ENCODE data around the gene GEMIN7. TPM values are rescaled to one million over a fixed set of nuclear protein-coding genes. Genes with fewer than 3 reads are reported as not detected.

Gene GEMIN7
- total RNA-seq, 1 donor from 2014 or later, result 38.7 TPM

GRCh38 chr19:45125360-45125759, 46.3 kb downstream of the GEMIN7 start:
- no peak overlapping the region for H3K4me3 Mint-ChIP-seq
- ATAC-seq (ENCODE audit: low read depth), result no peak
- POLR2A ChIA-PET, result interaction anchor here (0.6 to 1.7 kb wide), 3 partner anchors 9 to 49 kb away, joined by 3 to 5 read pairs (median 4); partner anchors contain the start of genes PPP1R37 and ZNF296
- no peak overlapping the region for H3K27ac Mint-ChIP-seq
- H3K36me3 Mint-ChIP-seq (ENCODE audit: low read depth), result peaks cover 6% of the 10 kb centered on the region
- H3K27me3 Mint-ChIP-seq, result no peaks in the 10 kb centered on the region
- intact Hi-C loops (cut with micrococcal nuclease), result loop anchor here (5.0 kb wide), 1 partner anchor 33 kb away; the partner anchor contains the start of gene PPP1R37
- peaks cover 42% of the 10 kb centered on the region for H3K4me1 Mint-ChIP-seq
- H3K9me3 Mint-ChIP-seq, result no peaks in the 10 kb centered on the region
- CTCF ChIA-PET, result interaction anchor here (0.8 to 1.3 kb wide), 3 partner anchors 12 to 66 kb away, joined by 3 to 4 read pairs (median 4); no protein-coding TSS in a partner anchor
- no peak for DNase-seq
- no peak for TF ChIP-seq CTCF (IDR thresholded peaks at IDR 0.05)

- Mint-ChIP-seq H3K9me3 (no peaks in the 10 kb centered on the region), H3K4me3 (no peak overlapping the region), H3K36me3 (ENCODE audit: low read depth) (peaks cover 6% of the 10 kb centered on the region), H3K27me3 (no peaks in the 10 kb centered on the region), H3K27ac (no peak overlapping the region), H3K4me1 (peaks cover 37% of the 10 kb centered on the region)
- ChIA-PET POLR2A (interaction anchor here (1.2 to 1.7 kb wide), 2 partner anchors 34 to 50 kb away, joined by 4 to 5 read pairs; partner anchors contain the start of genes PPP1R37 and ZNF296), CTCF (interaction anchor here (0.6 to 1.2 kb wide), 5 partner anchors 11 to 209 kb away, joined by 3 to 5 read pairs (median 3); no protein-coding TSS in a partner anchor)
- intact Hi-C loops (cut with micrococcal nuclease), result loop anchor here (5.0 kb wide), 1 partner anchor 34 kb away; the partner anchor contains the start of gene PPP1R37
- ATAC-seq (ENCODE audit: low read depth), result peak; percentile 83
- DNase-seq, result peak; percentile 52
- TF ChIP-seq CTCF (IDR thresholded peaks at IDR 0.05), result no peak
Measured at GRCh38 chr19:45125975-45126493, 47.0 kb downstream of the GEMIN7 start.

- no peak overlapping the region for H3K4me3 Mint-ChIP-seq
- no peak overlapping the region for H3K27ac Mint-ChIP-seq
- H3K27me3 Mint-ChIP-seq, result no peaks in the 10 kb centered on the region
- no peak for ATAC-seq (ENCODE audit: low read depth)
- H3K4me1 Mint-ChIP-seq, result peaks cover 35% of the 10 kb centered on the region
- intact Hi-C loops (cut with micrococcal nuclease), result loop anchor here (1.0 to 5.0 kb wide), 2 partner anchors 34 to 137 kb away; partner anchors contain the start of gene PPP1R37
- TF ChIP-seq CTCF (IDR thresholded peaks at IDR 0.05), result no peak
- peaks cover 6% of the 10 kb centered on the region for H3K36me3 Mint-ChIP-seq (ENCODE audit: low read depth)
- ChIA-PET POLR2A (no interaction called here), CTCF (interaction anchor here (0.6 to 1.2 kb wide), 3 partner anchors 10 to 208 kb away, joined by 3 to 5 read pairs (median 3); no protein-coding TSS in a partner anchor)
- H3K9me3 Mint-ChIP-seq, result no peaks in the 10 kb centered on the region
- DNase-seq, result no peak
Measured at GRCh38 chr19:45126654-45127053, 47.6 kb downstream of the GEMIN7 start.

- ATAC-seq (ENCODE audit: low read depth), result no peak
Measured at GRCh38 chr19:45128146-45128545, 49.1 kb downstream of the GEMIN7 start.

More at GRCh38 chr19:45128146-45128545, 49.1 kb downstream of the GEMIN7 start:
- Mint-ChIP-seq H3K36me3 (ENCODE audit: low read depth) (peaks cover 6% of the 10 kb centered on the region), H3K27ac (no peak overlapping the region), H3K27me3 (no peaks in the 10 kb centered on the region), H3K4me3 (no peak overlapping the region), H3K9me3 (no peaks in the 10 kb centered on the region), H3K4me1 (peaks cover 23% of the 10 kb centered on the region)
- DNase-seq, result no peak
- intact Hi-C loops (cut with micrococcal nuclease), result loop anchor here (5.0 kb wide), 1 partner anchor 36 kb away; the partner anchor contains the start of gene PPP1R37
- ChIA-PET POLR2A (no interaction called here), CTCF (no interaction called here)
- no peak for TF ChIP-seq CTCF (IDR thresholded peaks at IDR 0.05)
